Brain microvascular endothelial cell (primary cell): ENCODE data around the gene C6orf47.
"Not testable (repeated sequence)": the region's sequence is repeated elsewhere in the genome, so short reads cannot be mapped to it uniquely, and the experiment has no call there.

Experiments
- DNase-seq: peaks from one replicate; pipeline ENCODE4 v3.0.0-alpha.2; 2020
- H3K27ac ChIP-seq: fragments of 250-450 bp; sonication (Bioruptor Pico); 2 replicates; pipeline ENCODE4 v1.5.1; 2020; ENCODE audit warnings: mild to moderate bottlenecking, moderate library complexity
- H3K27me3 ChIP-seq: fragments of 250-450 bp; sonication (Bioruptor Pico); replicated peaks from 2 replicates; pipeline ENCODE4 v1.5.1; 2020; ENCODE audit warnings: mild to moderate bottlenecking
- H3K36me3 ChIP-seq: fragments of 250-450 bp; sonication (Bioruptor Pico); replicated peaks from 2 replicates; pipeline ENCODE4 v1.5.1; 2020; ENCODE audit warnings: mild to moderate bottlenecking
- H3K4me3 ChIP-seq: 2 replicates; pipeline ENCODE4 v1.5.1; 2011; ENCODE audit warnings: low read depth, mild to moderate bottlenecking, control low read depth, low read length, moderate library complexity
- CTCF ChIP-seq: IDR thresholded peaks from 2 replicates; pipeline ENCODE4 v1.5.1; 2011; ENCODE audit warnings: low read depth, mild to moderate bottlenecking, moderate library complexity, low read length, control low read depth, inconsistent platforms; ENCODE audit errors: missing control alignments
- in situ Hi-C: cut with HindIII; loops from 2 replicates; pipeline ENCODE4 v1.10.0; 2017; ENCODE audit warnings: low sequenced_read_pairs, low pct_ligation_motif_present

Gene C6orf47

GRCh38 chr6:31660381-31661261, at the start of gene C6orf47:
TSS of gene C6orf47 (minus strand) at chr6:31660778. CDS start at chr6:31659947, 831 bp downstream.
- in situ Hi-C loops: no loop called here
- peak; percentile 8 for TF ChIP-seq CTCF
- H3K36me3 ChIP-seq: peaks cover 9% of the 10 kb centered on the region
- H3K27me3 ChIP-seq: no peaks in the 10 kb centered on the region
- peak within 1 kb of the TSS; percentile 87 for H3K4me3 ChIP-seq
- peak; percentile 72 for DNase-seq
- H3K27ac ChIP-seq: peak within 1 kb of the TSS; percentile 43

GRCh38 chr6:31709157-31709556, 48.6 kb upstream of the C6orf47 start:
- H3K4me3 ChIP-seq, in situ Hi-C loops, H3K27ac ChIP-seq, DNase-seq, H3K27me3 ChIP-seq, H3K36me3 ChIP-seq: not testable (repeated sequence)

- in situ Hi-C loops: no loop called here
- no peaks in the 10 kb centered on the region for H3K27me3 ChIP-seq
- no peak for DNase-seq
- no peak overlapping the region for H3K27ac ChIP-seq
- no peaks in the 10 kb centered on the region for H3K36me3 ChIP-seq
- TF ChIP-seq CTCF: no peak
- no peak overlapping the region for H3K4me3 ChIP-seq
Observed at GRCh38 chr6:31708224-31708623, 47.6 kb upstream of the C6orf47 start.

- in situ Hi-C loops: no loop called here
- H3K27ac ChIP-seq: no peak overlapping the region
- H3K4me3 ChIP-seq: no peak overlapping the region
- no peak for DNase-seq
- H3K36me3 ChIP-seq: no peaks in the 10 kb centered on the region
- TF ChIP-seq CTCF: no peak
- H3K27me3 ChIP-seq: no peaks in the 10 kb centered on the region
Observed at GRCh38 chr6:31707701-31708100, 47.1 kb upstream of the C6orf47 start.

- in situ Hi-C loops: no loop called here
- no peak for TF ChIP-seq CTCF
- no peak for DNase-seq
- no peak within 1 kb of the TSS for H3K27ac ChIP-seq
- H3K36me3 ChIP-seq: no peaks in the 10 kb centered on the region
- no peak within 1 kb of the TSS for H3K4me3 ChIP-seq
- H3K27me3 ChIP-seq: no peaks in the 10 kb centered on the region
Observed at GRCh38 chr6:31706599-31706998, 46.0 kb upstream of the C6orf47 start, which contains the start of gene LY6G6F. TSS of gene LY6G6F (plus strand) at chr6:31706866. CDS start at chr6:31706907, 41 bp downstream.

- no peak for DNase-seq
- in situ Hi-C loops: no loop called here
- no peak for TF ChIP-seq CTCF
- H3K27ac ChIP-seq: no peak overlapping the region
- H3K36me3 ChIP-seq: peaks cover under 1% of the 10 kb centered on the region
- no peaks in the 10 kb centered on the region for H3K27me3 ChIP-seq
- no peak overlapping the region for H3K4me3 ChIP-seq
Observed at GRCh38 chr6:31705931-31706330, 45.4 kb upstream of the C6orf47 start.
